GM18867 (cell line): Measurements from ENCODE around the gene GOLPH3.

Source experiments
- ATAC-seq: cut with Tn5 transposase; IDR thresholded peaks from one replicate; pipeline ENCODE4 v1.9.1; 2021; ENCODE audit warnings: mild to moderate bottlenecking, moderate library complexity; ENCODE audit not compliant: unreplicated experiment

Gene GOLPH3

DNA sequence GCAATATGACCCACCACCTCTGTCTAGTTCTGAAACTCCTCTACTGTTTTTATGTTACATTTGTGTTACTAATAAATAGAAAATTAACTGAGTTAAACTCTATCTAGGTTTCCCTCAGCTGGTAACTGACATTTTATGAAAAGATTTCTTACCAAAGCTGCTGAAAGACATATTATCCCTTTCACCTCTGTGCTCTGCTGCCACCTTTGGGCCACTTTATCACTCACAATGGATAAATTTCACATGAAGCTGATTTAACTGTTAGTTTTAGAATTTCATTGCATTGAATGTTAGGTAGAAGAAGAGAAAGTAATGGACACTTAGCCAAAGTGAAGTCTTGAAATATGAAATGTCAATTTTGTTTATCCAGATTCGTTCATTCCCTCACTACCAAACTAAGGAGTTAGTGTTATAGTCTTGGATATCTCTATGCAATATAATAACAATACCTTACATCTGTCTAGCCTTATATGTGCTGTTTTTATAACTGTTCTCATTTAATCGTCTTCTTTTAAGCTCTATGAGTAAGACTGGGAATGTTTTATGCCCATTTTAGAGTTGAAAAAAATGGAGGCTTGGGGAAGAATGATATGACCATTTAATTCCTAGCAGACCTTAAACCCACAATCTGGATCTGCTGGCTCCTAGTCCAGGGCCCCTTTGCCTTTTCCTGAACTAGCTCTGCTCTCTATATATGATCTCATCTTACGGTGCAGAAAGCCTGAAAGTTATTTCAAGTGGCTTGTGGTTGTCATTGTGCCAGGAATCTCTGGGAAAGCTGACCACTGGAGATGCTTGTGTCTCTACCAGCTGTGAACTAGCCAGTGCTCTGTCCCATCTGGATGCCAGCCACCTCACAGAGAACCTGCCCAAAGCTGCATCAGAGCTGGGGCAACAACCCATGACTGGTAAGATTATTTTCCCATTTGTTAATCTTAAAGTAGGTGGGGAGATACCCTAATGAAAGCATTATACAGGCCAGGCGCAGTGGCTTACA lies 97.1 kb downstream of the GOLPH3 start:
- ATAC-seq: no peak
